ENCODE data around the gene PIK3AP1. TPM values are rescaled to one million over a fixed set of nuclear protein-coding genes. Genes with fewer than 3 reads are reported as not detected.

PIK3AP1 gene
- total RNA-seq, 1 donor from 2014 or later, result 0.49 TPM

GRCh38 chr10:96626795-96627194, 93.5 kb downstream of the PIK3AP1 start:
- no peak for DNase-seq
- Mint-ChIP-seq H3K27ac (ENCODE audit: unreplicated experiment) (no peak overlapping the region), H3K4me3 (ENCODE audit: unreplicated experiment) (no peak overlapping the region)

GRCh38 chr10:96625173-96625572, 95.1 kb downstream of the PIK3AP1 start:
- Mint-ChIP-seq H3K9me3 (ENCODE audit: unreplicated experiment) (no peaks in the 10 kb centered on the region), H3K27ac (ENCODE audit: unreplicated experiment) (no peak overlapping the region), H3K4me1 (ENCODE audit: low read depth, unreplicated experiment) (no peaks in the 10 kb centered on the region), H3K36me3 (ENCODE audit: unreplicated experiment) (no peaks in the 10 kb centered on the region), H3K27me3 (ENCODE audit: unreplicated experiment) (no peaks in the 10 kb centered on the region), H3K4me3 (ENCODE audit: unreplicated experiment) (no peak overlapping the region)
- TF ChIP-seq CTCF (IDR thresholded peaks at IDR 0.05; ENCODE audit: partially characterized antibody, unreplicated experiment), result no peak
- no peak for DNase-seq

More at GRCh38 chr10:96626795-96627194, 93.5 kb downstream of the PIK3AP1 start:
- no peak for TF ChIP-seq CTCF (IDR thresholded peaks at IDR 0.05; ENCODE audit: partially characterized antibody, unreplicated experiment)
- no peaks in the 10 kb centered on the region for H3K27me3 Mint-ChIP-seq (ENCODE audit: unreplicated experiment)
- H3K4me1 Mint-ChIP-seq (ENCODE audit: low read depth, unreplicated experiment), result no peaks in the 10 kb centered on the region
- no peaks in the 10 kb centered on the region for H3K9me3 Mint-ChIP-seq (ENCODE audit: unreplicated experiment)
- H3K36me3 Mint-ChIP-seq (ENCODE audit: unreplicated experiment), result no peaks in the 10 kb centered on the region

GRCh38 chr10:96622013-96622787, 98.1 kb downstream of the PIK3AP1 start:
- no peak overlapping the region for H3K27ac Mint-ChIP-seq (ENCODE audit: unreplicated experiment)
- peaks cover 6% of the 10 kb centered on the region for H3K4me1 Mint-ChIP-seq (ENCODE audit: low read depth, unreplicated experiment)
- peaks cover 2% of the 10 kb centered on the region for H3K9me3 Mint-ChIP-seq (ENCODE audit: unreplicated experiment)
- no peak overlapping the region for H3K4me3 Mint-ChIP-seq (ENCODE audit: unreplicated experiment)
- DNase-seq, result no peak
- no peaks in the 10 kb centered on the region for H3K36me3 Mint-ChIP-seq (ENCODE audit: unreplicated experiment)
- TF ChIP-seq CTCF (IDR thresholded peaks at IDR 0.05; ENCODE audit: partially characterized antibody, unreplicated experiment), result no peak
- H3K27me3 Mint-ChIP-seq (ENCODE audit: unreplicated experiment), result no peaks in the 10 kb centered on the region

GRCh38 chr10:96619796-96620773, 100.2 kb downstream of the PIK3AP1 start:
- TF ChIP-seq CTCF (IDR thresholded peaks at IDR 0.05; ENCODE audit: partially characterized antibody, unreplicated experiment), result no peak
- no peak overlapping the region for H3K27ac Mint-ChIP-seq (ENCODE audit: unreplicated experiment)
- H3K27me3 Mint-ChIP-seq (ENCODE audit: unreplicated experiment), result no peaks in the 10 kb centered on the region
- no peak for DNase-seq
- peaks cover 2% of the 10 kb centered on the region for H3K9me3 Mint-ChIP-seq (ENCODE audit: unreplicated experiment)
- no peaks in the 10 kb centered on the region for H3K36me3 Mint-ChIP-seq (ENCODE audit: unreplicated experiment)
- H3K4me1 Mint-ChIP-seq (ENCODE audit: low read depth, unreplicated experiment), result peaks cover 13% of the 10 kb centered on the region
- H3K4me3 Mint-ChIP-seq (ENCODE audit: unreplicated experiment), result no peak overlapping the region

All from glutamatergic neuron (in vitro differentiated cells).